ENCODE results near the gene EPHB1. TPM values are rescaled to one million over a fixed set of nuclear protein-coding genes. Genes with fewer than 3 reads are reported as not detected.

The EPHB1 gene
- total RNA-seq, 1 experiment from 2014 or later, result 2.8 TPM

DNA sequence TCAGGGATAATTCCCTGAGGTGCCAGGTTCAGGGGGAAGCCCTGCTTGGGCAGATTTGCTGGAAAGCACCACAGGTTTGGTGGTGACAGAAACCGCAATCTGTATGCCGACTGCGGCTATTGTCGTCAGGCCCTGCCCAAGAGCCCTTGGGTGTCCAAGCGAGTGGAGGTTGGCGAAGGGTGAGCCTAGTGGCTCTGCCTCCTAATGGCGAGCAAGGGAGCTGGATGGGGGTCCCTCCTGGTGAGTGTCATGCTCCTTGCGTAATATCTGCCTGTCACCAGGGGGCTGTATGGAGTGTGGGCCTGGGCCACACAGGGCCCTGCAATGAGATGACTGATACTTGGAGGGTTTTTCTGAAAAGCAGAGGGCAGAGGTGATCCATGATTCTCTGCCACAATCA, 101.6 kb downstream of the EPHB1 start:
- Histone ChIP-seq H3K4ac (ENCODE audit: low read depth, low read length) (no peak overlapping the region), H3K14ac (ENCODE audit: insufficient read depth, low read length) (no peak overlapping the region), H3K9ac (ENCODE audit: extremely low read depth, insufficient read length, low read length) (no peak overlapping the region), H3K27me3 (ENCODE audit: insufficient read depth, low read length) (peaks cover 29% of the 10 kb centered on the region), H2BK12ac (ENCODE audit: insufficient read length, low read depth, low read length) (no peak overlapping the region), H4K20me1 (ENCODE audit: control insufficient read depth, insufficient read depth, insufficient read length) (no peaks in the 10 kb centered on the region), H3K79me2 (ENCODE audit: insufficient read depth, low read length) (no peaks in the 10 kb centered on the region), H2BK15ac (ENCODE audit: low read depth, low read length) (no peak overlapping the region), H4K5ac (ENCODE audit: insufficient read length, low read depth, low read length) (no peak overlapping the region), H3K9me3 (ENCODE audit: control insufficient read depth, low read depth, low read length) (no peaks in the 10 kb centered on the region), H3K79me1 (ENCODE audit: insufficient read depth, low read depth, low read length, poor library complexity, severe bottlenecking) (no peaks in the 10 kb centered on the region), H3K4me2 (ENCODE audit: insufficient read depth, insufficient read length, low read length) (no peak overlapping the region), H2BK5ac (ENCODE audit: insufficient read length, low read length) (no peak overlapping the region), H3K56ac (ENCODE audit: insufficient read length, low read depth, low read length) (no peak overlapping the region), H3K18ac (ENCODE audit: insufficient read length, low read depth, low read length) (no peak overlapping the region), H3K4me1 (ENCODE audit: insufficient read depth, low read length) (peaks cover 6% of the 10 kb centered on the region; the same call in 1 of the 2 replicates), H2AFZ (ENCODE audit: low read length) (no peak overlapping the region), H2BK120ac (ENCODE audit: low read depth, low read length, poor library complexity, severe bottlenecking) (no peak overlapping the region), H2BK20ac (ENCODE audit: low read depth, low read length, poor library complexity, severe bottlenecking) (no peak overlapping the region), H3K27ac (ENCODE audit: insufficient read length, low read depth, low read length) (no peak overlapping the region), H3T11ph (ENCODE audit: low read length) (no peak overlapping the region), H4K91ac (ENCODE audit: insufficient read length, low read depth, low read length) (no peak overlapping the region), H3K23me2 (ENCODE audit: insufficient read length, low read depth, low read length, poor library complexity, severe bottlenecking) (no peaks in the 10 kb centered on the region), H2AK5ac (ENCODE audit: insufficient read length, low read length) (no peak overlapping the region), H4K8ac (replicated peaks; ENCODE audit: insufficient read length, low read depth, low read length) (no peak overlapping the region), H3K23ac (ENCODE audit: insufficient read length, low read depth, low read length) (no peak overlapping the region)
- DNase-seq, result no peak
- Mint-ChIP-seq H3K36me3 (ENCODE audit: insufficient read depth in 1 of 3, low read depth in 3 of 3) (no peaks in the 10 kb centered on the region), H3K4me1 (peaks cover 24 to 25% of the 10 kb centered on the region in 2 experiments), H3K27me3 (ENCODE audit: low read depth) (peaks cover 54% of the 10 kb centered on the region), H3K27ac (no peak overlapping the region), H3K4me3 (no peak overlapping the region), H3K9me3 (no peaks in the 10 kb centered on the region)
- no CpG with 5 or more reads among the region's 8 CpGs for WGBS (ENCODE audit: extremely low coverage, insufficient read length, low lambda C conversion rate)
- TF ChIP-seq, protein P1, sequence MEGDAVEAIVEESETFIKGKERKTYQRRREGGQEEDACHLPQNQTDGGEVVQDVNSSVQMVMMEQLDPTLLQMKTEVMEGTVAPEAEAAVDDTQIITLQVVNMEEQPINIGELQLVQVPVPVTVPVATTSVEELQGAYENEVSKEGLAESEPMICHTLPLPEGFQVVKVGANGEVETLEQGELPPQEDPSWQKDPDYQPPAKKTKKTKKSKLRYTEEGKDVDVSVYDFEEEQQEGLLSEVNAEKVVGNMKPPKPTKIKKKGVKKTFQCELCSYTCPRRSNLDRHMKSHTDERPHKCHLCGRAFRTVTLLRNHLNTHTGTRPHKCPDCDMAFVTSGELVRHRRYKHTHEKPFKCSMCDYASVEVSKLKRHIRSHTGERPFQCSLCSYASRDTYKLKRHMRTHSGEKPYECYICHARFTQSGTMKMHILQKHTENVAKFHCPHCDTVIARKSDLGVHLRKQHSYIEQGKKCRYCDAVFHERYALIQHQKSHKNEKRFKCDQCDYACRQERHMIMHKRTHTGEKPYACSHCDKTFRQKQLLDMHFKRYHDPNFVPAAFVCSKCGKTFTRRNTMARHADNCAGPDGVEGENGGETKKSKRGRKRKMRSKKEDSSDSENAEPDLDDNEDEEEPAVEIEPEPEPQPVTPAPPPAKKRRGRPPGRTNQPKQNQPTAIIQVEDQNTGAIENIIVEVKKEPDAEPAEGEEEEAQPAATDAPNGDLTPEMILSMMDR (conservative IDR thresholded peaks at IDR 0.05), result peak; percentile 25; the same call in 1 of the 3 replicates

Data from H9 (cell line).